ENCODE measurements around the gene ZDBF2. TPM values are rescaled to one million over a fixed set of nuclear protein-coding genes. Genes with fewer than 3 reads are reported as not detected.

The ZDBF2 gene
- total and polyA plus RNA-seq, 2 of the 8 experiments (the other 6 are each of a cell fraction or from before 2014, with no cell fraction given): 1.5 to 17.2 TPM

- TF ChIP-seq, protein P1, sequence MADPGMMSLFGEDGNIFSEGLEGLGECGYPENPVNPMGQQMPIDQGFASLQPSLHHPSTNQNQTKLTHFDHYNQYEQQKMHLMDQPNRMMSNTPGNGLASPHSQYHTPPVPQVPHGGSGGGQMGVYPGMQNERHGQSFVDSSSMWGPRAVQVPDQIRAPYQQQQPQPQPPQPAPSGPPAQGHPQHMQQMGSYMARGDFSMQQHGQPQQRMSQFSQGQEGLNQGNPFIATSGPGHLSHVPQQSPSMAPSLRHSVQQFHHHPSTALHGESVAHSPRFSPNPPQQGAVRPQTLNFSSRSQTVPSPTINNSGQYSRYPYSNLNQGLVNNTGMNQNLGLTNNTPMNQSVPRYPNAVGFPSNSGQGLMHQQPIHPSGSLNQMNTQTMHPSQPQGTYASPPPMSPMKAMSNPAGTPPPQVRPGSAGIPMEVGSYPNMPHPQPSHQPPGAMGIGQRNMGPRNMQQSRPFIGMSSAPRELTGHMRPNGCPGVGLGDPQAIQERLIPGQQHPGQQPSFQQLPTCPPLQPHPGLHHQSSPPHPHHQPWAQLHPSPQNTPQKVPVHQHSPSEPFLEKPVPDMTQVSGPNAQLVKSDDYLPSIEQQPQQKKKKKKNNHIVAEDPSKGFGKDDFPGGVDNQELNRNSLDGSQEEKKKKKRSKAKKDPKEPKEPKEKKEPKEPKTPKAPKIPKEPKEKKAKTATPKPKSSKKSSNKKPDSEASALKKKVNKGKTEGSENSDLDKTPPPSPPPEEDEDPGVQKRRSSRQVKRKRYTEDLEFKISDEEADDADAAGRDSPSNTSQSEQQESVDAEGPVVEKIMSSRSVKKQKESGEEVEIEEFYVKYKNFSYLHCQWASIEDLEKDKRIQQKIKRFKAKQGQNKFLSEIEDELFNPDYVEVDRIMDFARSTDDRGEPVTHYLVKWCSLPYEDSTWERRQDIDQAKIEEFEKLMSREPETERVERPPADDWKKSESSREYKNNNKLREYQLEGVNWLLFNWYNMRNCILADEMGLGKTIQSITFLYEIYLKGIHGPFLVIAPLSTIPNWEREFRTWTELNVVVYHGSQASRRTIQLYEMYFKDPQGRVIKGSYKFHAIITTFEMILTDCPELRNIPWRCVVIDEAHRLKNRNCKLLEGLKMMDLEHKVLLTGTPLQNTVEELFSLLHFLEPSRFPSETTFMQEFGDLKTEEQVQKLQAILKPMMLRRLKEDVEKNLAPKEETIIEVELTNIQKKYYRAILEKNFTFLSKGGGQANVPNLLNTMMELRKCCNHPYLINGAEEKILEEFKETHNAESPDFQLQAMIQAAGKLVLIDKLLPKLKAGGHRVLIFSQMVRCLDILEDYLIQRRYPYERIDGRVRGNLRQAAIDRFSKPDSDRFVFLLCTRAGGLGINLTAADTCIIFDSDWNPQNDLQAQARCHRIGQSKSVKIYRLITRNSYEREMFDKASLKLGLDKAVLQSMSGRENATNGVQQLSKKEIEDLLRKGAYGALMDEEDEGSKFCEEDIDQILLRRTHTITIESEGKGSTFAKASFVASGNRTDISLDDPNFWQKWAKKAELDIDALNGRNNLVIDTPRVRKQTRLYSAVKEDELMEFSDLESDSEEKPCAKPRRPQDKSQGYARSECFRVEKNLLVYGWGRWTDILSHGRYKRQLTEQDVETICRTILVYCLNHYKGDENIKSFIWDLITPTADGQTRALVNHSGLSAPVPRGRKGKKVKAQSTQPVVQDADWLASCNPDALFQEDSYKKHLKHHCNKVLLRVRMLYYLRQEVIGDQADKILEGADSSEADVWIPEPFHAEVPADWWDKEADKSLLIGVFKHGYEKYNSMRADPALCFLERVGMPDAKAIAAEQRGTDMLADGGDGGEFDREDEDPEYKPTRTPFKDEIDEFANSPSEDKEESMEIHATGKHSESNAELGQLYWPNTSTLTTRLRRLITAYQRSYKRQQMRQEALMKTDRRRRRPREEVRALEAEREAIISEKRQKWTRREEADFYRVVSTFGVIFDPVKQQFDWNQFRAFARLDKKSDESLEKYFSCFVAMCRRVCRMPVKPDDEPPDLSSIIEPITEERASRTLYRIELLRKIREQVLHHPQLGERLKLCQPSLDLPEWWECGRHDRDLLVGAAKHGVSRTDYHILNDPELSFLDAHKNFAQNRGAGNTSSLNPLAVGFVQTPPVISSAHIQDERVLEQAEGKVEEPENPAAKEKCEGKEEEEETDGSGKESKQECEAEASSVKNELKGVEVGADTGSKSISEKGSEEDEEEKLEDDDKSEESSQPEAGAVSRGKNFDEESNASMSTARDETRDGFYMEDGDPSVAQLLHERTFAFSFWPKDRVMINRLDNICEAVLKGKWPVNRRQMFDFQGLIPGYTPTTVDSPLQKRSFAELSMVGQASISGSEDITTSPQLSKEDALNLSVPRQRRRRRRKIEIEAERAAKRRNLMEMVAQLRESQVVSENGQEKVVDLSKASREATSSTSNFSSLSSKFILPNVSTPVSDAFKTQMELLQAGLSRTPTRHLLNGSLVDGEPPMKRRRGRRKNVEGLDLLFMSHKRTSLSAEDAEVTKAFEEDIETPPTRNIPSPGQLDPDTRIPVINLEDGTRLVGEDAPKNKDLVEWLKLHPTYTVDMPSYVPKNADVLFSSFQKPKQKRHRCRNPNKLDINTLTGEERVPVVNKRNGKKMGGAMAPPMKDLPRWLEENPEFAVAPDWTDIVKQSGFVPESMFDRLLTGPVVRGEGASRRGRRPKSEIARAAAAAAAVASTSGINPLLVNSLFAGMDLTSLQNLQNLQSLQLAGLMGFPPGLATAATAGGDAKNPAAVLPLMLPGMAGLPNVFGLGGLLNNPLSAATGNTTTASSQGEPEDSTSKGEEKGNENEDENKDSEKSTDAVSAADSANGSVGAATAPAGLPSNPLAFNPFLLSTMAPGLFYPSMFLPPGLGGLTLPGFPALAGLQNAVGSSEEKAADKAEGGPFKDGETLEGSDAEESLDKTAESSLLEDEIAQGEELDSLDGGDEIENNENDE (IDR thresholded peaks at IDR 0.05; ENCODE audit: insufficient replicate concordance, low read length): no peak
- TF ChIP-seq CREB1 (IDR thresholded peaks at IDR 0.05) (no peak), RFX5 (IDR thresholded peaks at IDR 0.05; ENCODE audit: borderline replicate concordance, low read depth, low read length) (no peak)
Measured at GRCh38 chr2:206276169-206276942, 1.9 kb downstream of the ZDBF2 start (continued).

All from H1 (cell line).